ENCODE measurements around the gene TRIM7. TPM values are rescaled to one million over a fixed set of nuclear protein-coding genes. Genes with fewer than 3 reads are reported as not detected.
A peak's percentile ranks its signal among the peaks of the same experiment; 100 is the strongest.
"Not testable (repeated sequence)": the region's sequence is repeated elsewhere in the genome, so short reads cannot be mapped to it uniquely, and the experiment has no call there.

Gene TRIM7
- total RNA-seq, 2 donors from 2014 or later: 1.3 TPM; not detected in 1

- peak overlapping the region; percentile 89 for H3K4me3 Mint-ChIP-seq
- H3K27me3 Mint-ChIP-seq: no peaks in the 10 kb centered on the region
- no peak for ATAC-seq
- DNase-seq (ENCODE audit: low spot score): no peak
- H3K9me3 Mint-ChIP-seq: no peaks in the 10 kb centered on the region
- H3K4me1 Mint-ChIP-seq (ENCODE audit: low read depth in 2 of 2): peaks cover 47 to 49% of the 10 kb centered on the region in 2 donors
- H3K36me3 Mint-ChIP-seq: no peaks in the 10 kb centered on the region
- H3K27ac Mint-ChIP-seq: peak overlapping the region; percentile 90 to 100
Observed at GRCh38 chr5:181189363-181189961, 15.5 kb downstream of the TRIM7 start.

- peak; percentile 1 to 29 for ATAC-seq
Observed at GRCh38 chr5:181188700-181189362, 16.2 kb downstream of the TRIM7 start.

GRCh38 chr5:181187500-181188213 lies 17.3 kb downstream of the TRIM7 start:
- H3K27ac Mint-ChIP-seq: peak overlapping the region; percentile 90 to 100
- H3K4me1 Mint-ChIP-seq (ENCODE audit: low read depth in 2 of 2): peaks cover 52% of the 10 kb centered on the region in 2 donors
- DNase-seq (ENCODE audit: low spot score) (no peak), ATAC-seq (peak in 1 of 2 donors; percentile 3)
- H3K27me3 Mint-ChIP-seq: no peaks in the 10 kb centered on the region
- H3K4me3 Mint-ChIP-seq: peak overlapping the region; percentile 89
- H3K9me3 Mint-ChIP-seq: no peaks in the 10 kb centered on the region
- no peaks in the 10 kb centered on the region for H3K36me3 Mint-ChIP-seq

More at GRCh38 chr5:181188700-181189362, 16.2 kb downstream of the TRIM7 start:
- Mint-ChIP-seq H3K27ac (peak overlapping the region; percentile 90 to 100), H3K4me1 (ENCODE audit: low read depth in 2 of 2) (peaks cover 52% of the 10 kb centered on the region in 2 donors), H3K4me3 (peak overlapping the region; percentile 89), H3K9me3 (no peaks in the 10 kb centered on the region), H3K27me3 (no peaks in the 10 kb centered on the region), H3K36me3 (no peaks in the 10 kb centered on the region)
- DNase-seq (ENCODE audit: low spot score): peak; percentile 82

- peaks cover 49 to 50% of the 10 kb centered on the region in 2 donors for H3K4me1 Mint-ChIP-seq (ENCODE audit: low read depth in 2 of 2)
- no peaks in the 10 kb centered on the region for H3K9me3 Mint-ChIP-seq
- no peaks in the 10 kb centered on the region for H3K36me3 Mint-ChIP-seq
- H3K4me3 Mint-ChIP-seq: peak overlapping the region; percentile 18
- ATAC-seq (no peak), DNase-seq (ENCODE audit: low spot score) (no peak)
- peaks cover 0 to under 1% of the 10 kb centered on the region in 2 donors for H3K27me3 Mint-ChIP-seq
- peak overlapping the region; percentile 90 to 100 for H3K27ac Mint-ChIP-seq
Observed at GRCh38 chr5:181186986-181187499, 18.0 kb downstream of the TRIM7 start.

GRCh38 chr5:181186022-181186421 lies 19.0 kb downstream of the TRIM7 start:
- Mint-ChIP-seq H3K4me3 (no peak overlapping the region), H3K4me1 (ENCODE audit: low read depth in 2 of 2) (peaks cover 42 to 45% of the 10 kb centered on the region in 2 donors), H3K27me3 (peaks cover 0 to 4% of the 10 kb centered on the region in 2 donors), H3K36me3 (no peaks in the 10 kb centered on the region), H3K27ac (no peak overlapping the region), H3K9me3 (no peaks in the 10 kb centered on the region)
- ATAC-seq (no peak), DNase-seq (ENCODE audit: low spot score) (no peak)

GRCh38 chr5:181185560-181185959 lies 19.4 kb downstream of the TRIM7 start:
- H3K4me3 Mint-ChIP-seq: no peak overlapping the region
- H3K27me3 Mint-ChIP-seq: peaks cover 0 to 4% of the 10 kb centered on the region in 2 donors
- peaks cover 40 to 42% of the 10 kb centered on the region in 2 donors for H3K4me1 Mint-ChIP-seq (ENCODE audit: low read depth in 2 of 2)
- H3K36me3 Mint-ChIP-seq: no peaks in the 10 kb centered on the region
- DNase-seq (ENCODE audit: low spot score): no peak
- no peak for ATAC-seq
- H3K9me3 Mint-ChIP-seq: no peaks in the 10 kb centered on the region
- H3K27ac Mint-ChIP-seq: no peak overlapping the region

- Mint-ChIP-seq H3K27ac (peak overlapping the region; percentile 69 to 86), H3K27me3 (peaks cover 0 to 4% of the 10 kb centered on the region in 2 donors), H3K4me1 (ENCODE audit: low read depth in 2 of 2) (peaks cover 34 to 35% of the 10 kb centered on the region in 2 donors), H3K4me3 (peak overlapping the region; percentile 92), H3K9me3 (no peaks in the 10 kb centered on the region), H3K36me3 (no peaks in the 10 kb centered on the region)
- ATAC-seq (no peak), DNase-seq (ENCODE audit: low spot score) (no peak)
Observed at GRCh38 chr5:181184845-181185216, 20.2 kb downstream of the TRIM7 start.

GRCh38 chr5:181182651-181183050 lies 22.3 kb downstream of the TRIM7 start:
- ATAC-seq: no peak
- Mint-ChIP-seq H3K4me1 (ENCODE audit: low read depth in 2 of 2) (peaks cover 16 to 20% of the 10 kb centered on the region in 2 donors), H3K36me3 (no peaks in the 10 kb centered on the region), H3K9me3 (no peaks in the 10 kb centered on the region), H3K27me3 (peaks cover 7% of the 10 kb centered on the region in 2 donors), H3K27ac (peak overlapping the region; percentile 15 to 17), H3K4me3 (peak overlapping the region; percentile 71)
- no peak for DNase-seq (ENCODE audit: low spot score)

- ATAC-seq (peak; percentile 63 to 77), DNase-seq (ENCODE audit: low spot score) (no peak)
- no peaks in the 10 kb centered on the region for H3K9me3 Mint-ChIP-seq
- no peaks in the 10 kb centered on the region for H3K36me3 Mint-ChIP-seq
- no peak overlapping the region for H3K27ac Mint-ChIP-seq
- H3K27me3 Mint-ChIP-seq: peaks cover 7% of the 10 kb centered on the region in 2 donors
- H3K4me3 Mint-ChIP-seq: peak overlapping the region; percentile 38
- H3K4me1 Mint-ChIP-seq (ENCODE audit: low read depth in 2 of 2): peaks cover 13 to 18% of the 10 kb centered on the region in 2 donors
Observed at GRCh38 chr5:181181650-181182565, 23.1 kb downstream of the TRIM7 start.

GRCh38 chr5:181177559-181177958 lies 27.4 kb downstream of the TRIM7 start:
- not testable (repeated sequence) for H3K36me3 Mint-ChIP-seq; H3K9me3 Mint-ChIP-seq; H3K27ac Mint-ChIP-seq; H3K4me3 Mint-ChIP-seq; ATAC-seq; DNase-seq (ENCODE audit: low spot score)
- peaks cover 17 to 18% of the 10 kb centered on the region in 2 donors for H3K27me3 Mint-ChIP-seq
- peaks cover 16 to 21% of the 10 kb centered on the region in 2 donors for H3K4me1 Mint-ChIP-seq (ENCODE audit: low read depth in 2 of 2)

- H3K4me1 Mint-ChIP-seq (ENCODE audit: low read depth in 2 of 2): peaks cover 10 to 15% of the 10 kb centered on the region in 2 donors
- H3K27ac Mint-ChIP-seq: no peak overlapping the region
- peaks cover 14 to 17% of the 10 kb centered on the region in 2 donors for H3K27me3 Mint-ChIP-seq
- no peaks in the 10 kb centered on the region for H3K36me3 Mint-ChIP-seq
- ATAC-seq: no peak
- DNase-seq (ENCODE audit: low spot score): no peak
- no peaks in the 10 kb centered on the region for H3K9me3 Mint-ChIP-seq
- H3K4me3 Mint-ChIP-seq: no peak overlapping the region
Observed at GRCh38 chr5:181176254-181176952, 28.6 kb downstream of the TRIM7 start.

GRCh38 chr5:181173420-181174342 lies 31.3 kb downstream of the TRIM7 start:
- Mint-ChIP-seq H3K27ac (peak overlapping the region; percentile 4 to 71), H3K4me3 (peak overlapping the region; percentile 84), H3K9me3 (no peaks in the 10 kb centered on the region), H3K27me3 (peaks cover 25 to 39% of the 10 kb centered on the region in 2 donors), H3K4me1 (ENCODE audit: low read depth in 2 of 2) (peaks cover 28 to 38% of the 10 kb centered on the region in 2 donors), H3K36me3 (peaks cover 8% of the 10 kb centered on the region)
- DNase-seq (ENCODE audit: low spot score) (no peak), ATAC-seq (peak; percentile 64 to 75)
